Heart right ventricle (tissue), 16 donors: ENCODE results near the gene POU2F3. TPM values are rescaled to one million over a fixed set of nuclear protein-coding genes. Genes with fewer than 3 reads are reported as not detected.
A peak's percentile ranks its signal among the peaks of the same experiment; 100 is the strongest.

Source experiments
- ATAC-seq, 8 donors: fragments of 200-7000 bp; cut with Tn5 transposase; one replicate each; pipeline ENCODE4 v1.9.1; 2020; ENCODE audit warnings: mild to moderate bottlenecking in 8 of 8, moderate library complexity in 8 of 8, moderate number of reproducible peaks in 1 of 8
- DNase-seq, 2 donors: peaks; one replicate each; pipeline ENCODE4 v3.0.0-alpha.2; 2020
- H3K27ac ChIP-seq, 10 donors: fragments of 200-600 bp; sonication (generic) in 2 of 10; one replicate each; pipeline versions ENCODE4 v1.5.0 to v1.8.0; 2020 to 2022; ENCODE audit warnings: mild to moderate bottlenecking in 3 of 10
- H3K27me3 ChIP-seq, 7 donors: fragments of 200-600 bp; one replicate each; pipeline ENCODE4 v1.8.0; 2021 to 2022; ENCODE audit warnings: mild to moderate bottlenecking in 2 of 7
- H3K36me3 ChIP-seq, 9 donors: fragments of 200-600 bp; sonication (generic) in 1 of 9; one replicate each; pipeline versions ENCODE4 v1.5.0 to v1.8.0; 2020 to 2022; ENCODE audit warnings: mild to moderate bottlenecking in 2 of 9
- H3K4me1 ChIP-seq, 9 donors: fragments of 200-600 bp; sonication (generic) in 1 of 9; one replicate each; pipeline versions ENCODE4 v1.5.0 to v1.8.0; 2020 to 2022; ENCODE audit warnings: mild to moderate bottlenecking in 4 of 9
- H3K4me3 ChIP-seq, 10 donors: fragments of 200-600 bp; sonication (generic) in 2 of 10; one replicate each; pipeline versions ENCODE4 v1.5.0 to v1.8.0; 2020 to 2022; ENCODE audit warnings: mild to moderate bottlenecking in 7 of 10, moderate library complexity in 2 of 10
- H3K9me3 ChIP-seq, 11 donors: fragments of 200-600 bp in 10 of 11; sonication (generic) in 2 of 11; one replicate each; pipeline versions ENCODE4 v1.5.0 to v1.8.0; 2013 to 2022; ENCODE audit warnings: mild to moderate bottlenecking in 2 of 11, control low read depth in 1 of 11, moderate library complexity in 1 of 11
- WGBS, 2 donors: extraction: QIAGEN DNeasy Blood & Tissue Kit; methylation state at CpG; one replicate each; pipeline ENCODE4 v1.1.7; 2013; ENCODE audit warnings: inconsistent platforms in 1 of 2; 5-methylcytosine and 5-hydroxymethylcytosine counted together
- intact Hi-C, 10 donors: fragments of 100-400 bp; cut with DNase I; formaldehyde crosslinking; loops; one replicate each; pipeline versions ENCODE4 v1.11.1 to v1.14.2; 2022
- long read RNA-seq, 3 donors: library from polyadenylated mRNA; unstranded; transcript quantifications; one replicate each; pipeline ENCODE4 v2.0.0, GENCODE V29; 2020 to 2021
- polyA plus RNA-seq, 2 donors: library from polyadenylated mRNA; stranded (reverse); fragments of 200-250 nt; gene quantifications; one replicate each; pipeline ENCODE4 v1.2.3, GENCODE V29; 2013
- total RNA-seq, 10 donors: library from RNA; stranded (reverse); fragmentation: NEBNext Ultra II Directional in 3 of 10; extraction: Animal tissue kit (Norgen Biotek cat#: 25700) in 3 of 10; gene quantifications; one replicate each; pipeline versions ENCODE4 v1.2.1 to v1.2.4, GENCODE V29; 2021 to 2023
- TF ChIP-seq, protein P1 (sequence below), 9 donors: fragments of 200-600 bp; sonication (generic) in 2 of 9; IDR thresholded peaks; one replicate each; pipeline versions ENCODE4 v1.5.0 to v1.8.0; 2021 to 2022; ENCODE audit warnings: antibody characterized with exemption in 9 of 9, mild to moderate bottlenecking in 5 of 9, moderate library complexity in 1 of 9
- donor health status: Arrhythmogenic right ventricular cardiomyopathy.
- donor health status: ischemic (EF 13 %, LVEDD 7.1; RV severe dilation, severe dysfunction).
- donor health status: healthy with polysubstance abuse.
- donor health status: DM: no; HTN: yes; CAD: no.
- donor health status: DM: no; HTN: no; CAD: no.
- donor health status: ischemic (EF 25% LVEDD 6.9; RV normal size, moderate dysfunction).
- donor health status: ischemic (EF 25% LVEDD 5.7; RV mildly dilated, moderate dysfunction).
- donor health status: healthy.
- donor health status: DM: yes; HTN: yes; CAD: no.
- donor health status: Ischemic cardiomyopathy.
- donor health status: ischemic (EF 35%, LVEDD 5.7; RV mildly dilated, moderate dysfunction).
- donor health status: nonischemic (EF 11% LVEDD 7.7; RV severe dilation, severe dysfunction).
- donor health status: DM: yes; HTN: yes; CAD: no.
- donor health status: PGD.
- donor health status: ischemic (EF 29% LVEDD 5.4; RV normal size, mild dysfunction).
- donor health status: nonischemic (EF 23%, LVEDD 6.1; RV moderate dilation, normal function).

The POU2F3 gene
- total RNA-seq (under 1 TPM in 1 of 10 donors, not detected in 9; 0.15 TPM), polyA plus RNA-seq (under 1 TPM in 1 of 2 donors, not detected in 1; 0.03 TPM)
- long read RNA-seq, donor 1 = 0 reads
- long read RNA-seq, donor 2 = 0 reads
- long read RNA-seq, donor 3 = 0 reads

GRCh38 chr11:120239713-120240640, at the start of gene POU2F3:
Gene POU2F3, plus strand, starts transcription at chr11:120240140. Its CDS starts 204 bp downstream, at chr11:120240344.
- H3K4me1 ChIP-seq = peaks cover 0 to 7% (median 0%) of the 10 kb centered on the region in 9 donors
- H3K4me3 ChIP-seq = no peak within 1 kb of the TSS
- no peak within 1 kb of the TSS for H3K27ac ChIP-seq
- DNase-seq = no peak
- H3K27me3 ChIP-seq = peaks cover 11 to 65% (median 59%) of the 10 kb centered on the region in 7 donors
- no peaks in the 10 kb centered on the region for H3K36me3 ChIP-seq
- ATAC-seq = no peak
- 7 to 8% methylated on average over 60 to 66 of the region's 66 CpGs for WGBS, 2 donors
- H3K9me3 ChIP-seq = no peaks in the 10 kb centered on the region
- TF ChIP-seq, protein P1, sequence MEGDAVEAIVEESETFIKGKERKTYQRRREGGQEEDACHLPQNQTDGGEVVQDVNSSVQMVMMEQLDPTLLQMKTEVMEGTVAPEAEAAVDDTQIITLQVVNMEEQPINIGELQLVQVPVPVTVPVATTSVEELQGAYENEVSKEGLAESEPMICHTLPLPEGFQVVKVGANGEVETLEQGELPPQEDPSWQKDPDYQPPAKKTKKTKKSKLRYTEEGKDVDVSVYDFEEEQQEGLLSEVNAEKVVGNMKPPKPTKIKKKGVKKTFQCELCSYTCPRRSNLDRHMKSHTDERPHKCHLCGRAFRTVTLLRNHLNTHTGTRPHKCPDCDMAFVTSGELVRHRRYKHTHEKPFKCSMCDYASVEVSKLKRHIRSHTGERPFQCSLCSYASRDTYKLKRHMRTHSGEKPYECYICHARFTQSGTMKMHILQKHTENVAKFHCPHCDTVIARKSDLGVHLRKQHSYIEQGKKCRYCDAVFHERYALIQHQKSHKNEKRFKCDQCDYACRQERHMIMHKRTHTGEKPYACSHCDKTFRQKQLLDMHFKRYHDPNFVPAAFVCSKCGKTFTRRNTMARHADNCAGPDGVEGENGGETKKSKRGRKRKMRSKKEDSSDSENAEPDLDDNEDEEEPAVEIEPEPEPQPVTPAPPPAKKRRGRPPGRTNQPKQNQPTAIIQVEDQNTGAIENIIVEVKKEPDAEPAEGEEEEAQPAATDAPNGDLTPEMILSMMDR (IDR thresholded peaks at IDR 0.05) = peak in 2 of 9 donors; percentile 13 to 14
- intact Hi-C loops = loop anchor here in 1 of 10 donors (5.0 kb wide), 1 partner anchor 62 kb away; no protein-coding TSS in a partner anchor

DNA sequence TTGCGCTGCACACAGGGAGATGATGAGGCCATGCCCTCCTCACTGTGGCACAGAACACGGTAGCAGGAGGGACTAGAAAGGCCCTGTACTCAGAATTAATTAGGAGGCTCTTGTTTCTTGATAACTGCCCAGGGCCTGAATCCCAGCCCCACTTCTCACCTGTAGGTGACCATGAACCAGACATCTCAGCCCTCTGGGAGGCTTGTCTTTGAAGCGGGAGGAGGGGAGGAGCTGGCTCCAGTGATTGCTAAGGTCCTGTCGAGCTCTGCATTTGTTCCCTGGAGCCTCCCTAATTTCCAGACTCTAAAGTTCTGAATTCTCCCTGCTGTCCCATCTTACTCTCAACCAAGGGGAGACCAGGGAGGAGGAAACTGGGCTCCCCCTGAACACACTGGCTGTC, 48.9 kb upstream of the POU2F3 start:
- H3K4me3 ChIP-seq = no peak overlapping the region
- H3K27ac ChIP-seq = no peak overlapping the region
- 87 to 88% methylated on average over 4 of the region's 4 CpGs for WGBS, 2 donors
- DNase-seq (no peak), ATAC-seq (no peak)
- intact Hi-C loops = no loop called here
- TF ChIP-seq, protein P1 (IDR thresholded peaks at IDR 0.05) = no peak
- no peaks in the 10 kb centered on the region for H3K36me3 ChIP-seq
- H3K27me3 ChIP-seq = peaks cover 0 to 13% (median 4%) of the 10 kb centered on the region in 7 donors
- peaks cover 5 to 34% (median 12%) of the 10 kb centered on the region in 9 donors for H3K4me1 ChIP-seq
- H3K9me3 ChIP-seq = no peaks in the 10 kb centered on the region

- DNase-seq = no peak
- intact Hi-C loops = no loop called here
- WGBS, 2 donors = 74 to 78% methylated on average over 15 of the region's 15 CpGs
Measured at GRCh38 chr11:120192831-120193625, 46.9 kb upstream of the POU2F3 start.

More at GRCh38 chr11:120192831-120193625, 46.9 kb upstream of the POU2F3 start:
- Histone ChIP-seq H3K9me3 (no peaks in the 10 kb centered on the region), H3K27ac (no peak overlapping the region), H3K27me3 (peaks cover 0 to 17% (median 4%) of the 10 kb centered on the region in 7 donors), H3K36me3 (no peaks in the 10 kb centered on the region), H3K4me3 (no peak overlapping the region), H3K4me1 (peaks cover 0 to 21% (median 3%) of the 10 kb centered on the region in 9 donors)
- peak in 1 of 8 donors; percentile 25 for ATAC-seq
- TF ChIP-seq, protein P1 (IDR thresholded peaks at IDR 0.05) = no peak
